ENCODE data around the gene ITGB1. TPM values are rescaled to one million over a fixed set of nuclear protein-coding genes. Genes with fewer than 3 reads are reported as not detected.

The ITGB1 gene
- total and polyA plus RNA-seq, 9 donors: 308 to 467 (median 379) TPM

DNA sequence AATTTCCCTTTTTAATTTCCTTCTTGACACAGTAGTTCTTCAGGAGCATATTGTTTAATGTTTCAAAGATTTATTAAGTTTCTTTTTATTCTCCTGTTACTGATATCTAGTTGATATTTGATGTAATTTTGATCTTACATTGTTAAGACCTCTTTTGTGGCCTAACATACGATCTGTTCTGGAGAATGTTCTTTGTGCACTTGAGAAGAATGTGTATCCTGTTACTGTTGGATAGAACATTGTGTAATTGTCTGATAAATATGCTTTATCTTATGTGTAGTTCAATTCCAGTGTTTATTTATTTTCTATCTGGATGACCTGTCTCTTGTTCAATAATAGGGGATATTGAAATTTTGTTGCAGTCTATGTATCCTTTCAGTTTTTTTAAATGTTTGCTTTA is 106.7 kb downstream of the ITGB1 start:
- H3K9me3 ChIP-seq (replicated peaks; ENCODE audit: control insufficient read depth, low read depth, low read length): no peaks in the 10 kb centered on the region
- no peaks in the 10 kb centered on the region for H3K36me3 ChIP-seq (ENCODE audit: control insufficient read depth, insufficient read depth, low read length)
- no peak overlapping the region for H3K27ac ChIP-seq (ENCODE audit: low read length)
- no peaks in the 10 kb centered on the region for H3K27me3 ChIP-seq (ENCODE audit: control insufficient read depth, insufficient read depth, low read length)
- WGBS (ENCODE audit: insufficient coverage): no CpG with 5 or more reads among the region's 1 CpG
- no peaks in the 10 kb centered on the region for H3K4me1 ChIP-seq (ENCODE audit: control insufficient read depth, insufficient read depth, low read length)
- H3K4me3 ChIP-seq (ENCODE audit: low read length): no peak overlapping the region
- no peak for DNase-seq

Measured in muscle of leg (tissue), 11 donors.